Omental fat pad (tissue), 4 donors: ENCODE results near the gene WIPF2. TPM values are rescaled to one million over a fixed set of nuclear protein-coding genes. Genes with fewer than 3 reads are reported as not detected.

ENCODE experiments used
- ATAC-seq: fragments of 150-250 bp; one replicate; pipeline ENCODE4 v1.9.1; 2016; ENCODE audit warnings: mild to moderate bottlenecking, moderate library complexity; ENCODE audit not compliant: low FRiP score
- DNase-seq: peaks from one replicate; pipeline ENCODE4 v3.0.0-alpha.2; 2019; ENCODE audit warnings: low spot score
- total RNA-seq, 4 donors: library from RNA; depleted of rRNA; stranded (reverse); fragments of >200 nt; gene quantifications; one replicate each; pipeline ENCODE4 v1.1.0, GENCODE V29; 2016
- TF ChIP-seq, protein P1 (sequence below), 3 donors: fragments of 450-650 bp; IDR thresholded peaks; one replicate each; pipeline ENCODE4 v1.5.1; 2016 to 2017; ENCODE audit warnings: antibody characterized with exemption in 3 of 3, mild to moderate bottlenecking in 3 of 3, moderate library complexity in 2 of 3

WIPF2 gene
- 10 to 100 TPM; 10.1 to 12.9 (median 10.8) TPM for total RNA-seq

- TF ChIP-seq, protein P1, sequence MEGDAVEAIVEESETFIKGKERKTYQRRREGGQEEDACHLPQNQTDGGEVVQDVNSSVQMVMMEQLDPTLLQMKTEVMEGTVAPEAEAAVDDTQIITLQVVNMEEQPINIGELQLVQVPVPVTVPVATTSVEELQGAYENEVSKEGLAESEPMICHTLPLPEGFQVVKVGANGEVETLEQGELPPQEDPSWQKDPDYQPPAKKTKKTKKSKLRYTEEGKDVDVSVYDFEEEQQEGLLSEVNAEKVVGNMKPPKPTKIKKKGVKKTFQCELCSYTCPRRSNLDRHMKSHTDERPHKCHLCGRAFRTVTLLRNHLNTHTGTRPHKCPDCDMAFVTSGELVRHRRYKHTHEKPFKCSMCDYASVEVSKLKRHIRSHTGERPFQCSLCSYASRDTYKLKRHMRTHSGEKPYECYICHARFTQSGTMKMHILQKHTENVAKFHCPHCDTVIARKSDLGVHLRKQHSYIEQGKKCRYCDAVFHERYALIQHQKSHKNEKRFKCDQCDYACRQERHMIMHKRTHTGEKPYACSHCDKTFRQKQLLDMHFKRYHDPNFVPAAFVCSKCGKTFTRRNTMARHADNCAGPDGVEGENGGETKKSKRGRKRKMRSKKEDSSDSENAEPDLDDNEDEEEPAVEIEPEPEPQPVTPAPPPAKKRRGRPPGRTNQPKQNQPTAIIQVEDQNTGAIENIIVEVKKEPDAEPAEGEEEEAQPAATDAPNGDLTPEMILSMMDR (IDR thresholded peaks at IDR 0.05), result peak in 1 of 3 donors; percentile 79
- ATAC-seq (peak; percentile 99), DNase-seq (peak; percentile 77)
Measured at GRCh38 chr17:40218740-40219593, at the start of gene WIPF2. WIPF2 (plus strand) TSS chr17:40219304; CDS start chr17:40256460, 37,156 bp downstream.

DNA sequence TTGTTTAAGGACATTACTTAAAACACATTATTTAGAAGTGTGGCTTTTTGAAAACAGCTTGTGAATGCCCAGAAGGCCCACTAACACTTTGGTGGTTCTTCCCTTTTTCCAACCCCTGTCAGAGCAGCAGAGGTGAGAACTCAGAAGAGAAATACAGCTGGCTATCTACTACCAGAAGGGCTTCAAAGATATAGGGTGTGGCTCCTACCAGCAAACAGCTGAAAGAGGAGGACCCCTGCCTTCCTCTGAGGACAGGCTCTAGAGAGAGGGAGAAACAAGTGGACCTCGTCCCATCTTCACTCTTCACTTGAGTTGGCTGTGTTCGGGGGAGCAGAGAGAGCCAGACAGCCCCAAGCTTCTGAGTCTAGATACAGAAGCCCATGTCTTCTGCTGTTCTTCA lies 48.8 kb upstream of the WIPF2 start:
- DNase-seq (no peak), ATAC-seq (no peak)
- TF ChIP-seq, protein P1 (IDR thresholded peaks at IDR 0.05), result no peak

- DNase-seq (no peak), ATAC-seq (no peak)
- TF ChIP-seq, protein P1 (IDR thresholded peaks at IDR 0.05), result no peak
Measured at GRCh38 chr17:40171750-40172149, 47.4 kb upstream of the WIPF2 start.

- ATAC-seq (no peak), DNase-seq (no peak)
- TF ChIP-seq, protein P1 (IDR thresholded peaks at IDR 0.05), result no peak
Measured at GRCh38 chr17:40173091-40173777, 45.9 kb upstream of the WIPF2 start.

DNA sequence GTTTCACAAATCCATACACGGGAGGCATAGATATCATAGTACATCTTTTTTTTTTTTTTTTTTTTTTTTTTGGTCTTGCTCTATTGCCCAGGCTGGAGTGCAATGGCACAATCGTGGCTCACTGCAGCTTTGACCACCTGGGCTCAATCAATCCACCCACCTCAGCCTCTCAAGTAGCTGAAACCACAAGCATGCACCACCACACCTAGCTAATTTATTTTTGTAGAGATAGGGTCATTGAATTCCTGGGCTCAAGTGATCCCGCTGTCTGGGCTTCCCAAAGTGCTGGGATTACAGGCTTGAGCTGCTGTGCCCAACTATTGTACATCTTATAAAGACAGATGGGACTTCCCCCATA lies 45.3 kb upstream of the WIPF2 start:
- DNase-seq (no peak), ATAC-seq (no peak)
- TF ChIP-seq, protein P1 (IDR thresholded peaks at IDR 0.05), result no peak

DNA sequence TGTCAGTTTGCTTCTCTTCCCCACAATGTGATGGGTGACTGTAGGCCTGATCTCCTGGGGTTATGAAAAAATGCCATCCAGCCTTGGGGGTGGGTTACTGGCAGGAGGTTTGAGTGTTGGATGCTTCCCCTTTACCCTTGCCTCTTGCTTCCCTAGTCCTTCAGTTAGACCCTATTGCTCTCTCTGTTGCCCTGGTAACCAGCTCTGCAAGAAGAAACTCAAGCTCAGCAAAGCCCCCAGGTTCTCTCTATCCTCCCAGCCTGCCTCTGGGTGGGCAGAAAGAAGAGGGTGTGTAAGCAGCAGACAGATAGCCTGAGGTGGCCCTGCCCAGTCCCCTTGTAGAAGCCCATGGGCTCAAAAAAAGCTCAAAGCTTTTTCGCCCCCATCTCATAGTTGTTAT lies 44.6 kb upstream of the WIPF2 start:
- TF ChIP-seq, protein P1 (IDR thresholded peaks at IDR 0.05), result no peak
- ATAC-seq, result no peak
- DNase-seq, result no peak
